OCI-LY7 (cell line): ENCODE measurements around the gene EHD4.

Experiments used
- CTCF ChIP-seq: fragments of 200-600 bp; sonication (generic); conservative IDR thresholded peaks from 2 replicates; pipeline ENCODE4 v1.5.1; 2014; ENCODE audit warnings: mild to moderate bottlenecking, antibody characterized with exemption, low read length, moderate library complexity, mixed read lengths
- EZH2phosphoT487 ChIP-seq: fragments of 200-600 bp; sonication (generic); IDR thresholded peaks from 2 replicates; pipeline ENCODE4 v1.6.1; 2018; ENCODE audit warnings: low read depth, borderline replicate concordance, mild to moderate bottlenecking, mixed run types, antibody characterized with exemption, low read length, moderate library complexity, mixed read lengths

GRCh38 chr15:41849204-41849603, 123.2 kb downstream of the EHD4 start:
- TF ChIP-seq CTCF = no peak
- TF ChIP-seq EZH2phosphoT487 = no peak
